SK-N-MC (cell line): ENCODE measurements around the gene AOPEP.

Source experiments
- EZH2 ChIP-seq: fragments of 200-600 bp; sonication (generic); IDR thresholded peaks from one replicate; pipeline ENCODE4 v1.6.1; 2017; ENCODE audit warnings: antibody characterized with exemption
- FOXP2 ChIP-seq: optimal IDR thresholded peaks from 2 replicates; pipeline ENCODE3; 2011; ENCODE audit warnings: mild to moderate bottlenecking, moderate library complexity; ENCODE audit not compliant: insufficient read depth; ENCODE audit errors: extremely low read length, control extremely low read depth
- POLR2AphosphoS5 ChIP-seq: IDR thresholded peaks from 2 replicates; pipeline ENCODE4 v1.6.1; 2012; ENCODE audit warnings: mild to moderate bottlenecking, low read depth, low read length, borderline replicate concordance

DNA sequence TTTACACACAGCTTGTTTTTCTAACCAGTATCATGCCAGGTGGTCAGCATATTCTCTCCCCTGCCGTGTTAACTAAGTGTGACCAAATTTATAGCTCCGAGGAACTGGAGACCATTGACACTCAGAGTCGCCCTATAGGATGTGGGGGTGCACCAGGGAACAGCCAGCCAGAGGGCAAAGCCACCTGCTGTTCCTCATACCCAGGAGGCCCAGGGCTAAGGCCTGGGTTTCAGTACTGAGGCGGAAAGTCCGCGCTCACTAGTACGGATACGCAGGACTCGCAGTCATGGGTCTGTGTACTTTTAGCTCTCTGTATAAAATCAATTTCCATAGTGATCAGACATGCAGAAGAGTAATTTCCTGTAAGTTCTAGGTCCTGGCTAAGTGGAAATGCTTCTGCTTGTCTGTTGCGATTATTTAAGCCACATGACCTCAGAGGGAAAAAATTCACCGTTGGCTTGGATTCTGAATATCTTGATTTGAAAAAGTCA lies 247.0 kb downstream of the AOPEP start:
- TF ChIP-seq EZH2 (no peak), POLR2AphosphoS5 (no peak), FOXP2 (no peak)
